Left colon (tissue), 2 donors: ENCODE measurements around the gene HCN4. TPM values are rescaled to one million over a fixed set of nuclear protein-coding genes. Genes with fewer than 3 reads are reported as not detected.

Experiments
- ATAC-seq: fragments of 200-7000 bp; cut with Tn5 transposase; one replicate; pipeline ENCODE4 v1.9.1; 2020; ENCODE audit warnings: mild to moderate bottlenecking, moderate library complexity
- DNase-seq, 2 donors: peaks; one replicate each; pipeline ENCODE4 v3.0.0-alpha.2; 2020
- intact Hi-C, 2 donors: fragments of 100-400 bp; cut with DNase I in 1 of 2; cut with micrococcal nuclease in 1 of 2; formaldehyde crosslinking; loops; one replicate each; pipeline versions ENCODE4 v1.11.2 to v1.14.0; 2022; cut with DNase I, micrococcal nuclease
- total RNA-seq, 2 donors: library from RNA; stranded (reverse); fragmentation: NEBNext Ultra II Directional; extraction: Animal tissue kit (Norgen Biotek cat#: 25700); gene quantifications; one replicate each; pipeline ENCODE4 v1.2.1, GENCODE V29; 2021
- donor health status: DM: no; HTN: no; CAD: no.
- donor health status: DM: yes; HTN: yes; CAD: no.

Gene HCN4
- total RNA-seq, 2 donors from 2014 or later: 0.12 to 0.28 TPM

- intact Hi-C loops: no loop called here
- ATAC-seq (no peak), DNase-seq (no peak)
Observed at GRCh38 chr15:73331991-73332925, 36.5 kb downstream of the HCN4 start.

GRCh38 chr15:73331501-73331900 is 37.3 kb downstream of the HCN4 start:
- intact Hi-C loops: no loop called here
- DNase-seq: no peak
- no peak for ATAC-seq

GRCh38 chr15:73330206-73331051 is 38.3 kb downstream of the HCN4 start:
- DNase-seq (no peak), ATAC-seq (no peak)
- intact Hi-C loops: no loop called here

GRCh38 chr15:73329501-73330200 is 39.1 kb downstream of the HCN4 start:
- intact Hi-C loops: no loop called here
- no peak for ATAC-seq
- DNase-seq: no peak

- intact Hi-C loops: no loop called here
- no peak for DNase-seq
Observed at GRCh38 chr15:73328981-73329380, 39.8 kb downstream of the HCN4 start.

GRCh38 chr15:73328149-73328820 is 40.5 kb downstream of the HCN4 start:
- intact Hi-C loops: no loop called here
- DNase-seq: no peak
- no peak for ATAC-seq

More at GRCh38 chr15:73328981-73329380, 39.8 kb downstream of the HCN4 start:
- no peak for ATAC-seq

- no peak for ATAC-seq
- intact Hi-C loops: no loop called here
- no peak for DNase-seq
Observed at GRCh38 chr15:73326157-73326556, 42.6 kb downstream of the HCN4 start.

GRCh38 chr15:73325191-73325861 is 43.4 kb downstream of the HCN4 start:
- ATAC-seq: no peak

GRCh38 chr15:73324496-73325170 is 44.1 kb downstream of the HCN4 start:
- ATAC-seq (no peak), DNase-seq (no peak)
- intact Hi-C loops: no loop called here

More at GRCh38 chr15:73325191-73325861, 43.4 kb downstream of the HCN4 start:
- intact Hi-C loops: no loop called here
- no peak for DNase-seq

- DNase-seq (no peak), ATAC-seq (no peak)
- intact Hi-C loops: no loop called here
Observed at GRCh38 chr15:73323956-73324355, 44.8 kb downstream of the HCN4 start.

GRCh38 chr15:73323374-73323955 is 45.3 kb downstream of the HCN4 start:
- intact Hi-C loops: no loop called here
- ATAC-seq (no peak), DNase-seq (no peak)

GRCh38 chr15:73322665-73323373 is 45.9 kb downstream of the HCN4 start:
- ATAC-seq (no peak), DNase-seq (no peak)
- intact Hi-C loops: no loop called here

- intact Hi-C loops: no loop called here
- no peak for ATAC-seq
- no peak for DNase-seq
Observed at GRCh38 chr15:73321496-73322450, 47.0 kb downstream of the HCN4 start.

- DNase-seq (no peak), ATAC-seq (no peak)
- intact Hi-C loops: no loop called here
Observed at GRCh38 chr15:73320619-73321180, 48.1 kb downstream of the HCN4 start.
